ENCODE results near the gene SRCAP. TPM values are rescaled to one million over a fixed set of nuclear protein-coding genes. Genes with fewer than 3 reads are reported as not detected.

Gene SRCAP
- total and polyA plus RNA-seq, 9 donors: 7.9 to 28.3 (median 21.2) TPM

DNA sequence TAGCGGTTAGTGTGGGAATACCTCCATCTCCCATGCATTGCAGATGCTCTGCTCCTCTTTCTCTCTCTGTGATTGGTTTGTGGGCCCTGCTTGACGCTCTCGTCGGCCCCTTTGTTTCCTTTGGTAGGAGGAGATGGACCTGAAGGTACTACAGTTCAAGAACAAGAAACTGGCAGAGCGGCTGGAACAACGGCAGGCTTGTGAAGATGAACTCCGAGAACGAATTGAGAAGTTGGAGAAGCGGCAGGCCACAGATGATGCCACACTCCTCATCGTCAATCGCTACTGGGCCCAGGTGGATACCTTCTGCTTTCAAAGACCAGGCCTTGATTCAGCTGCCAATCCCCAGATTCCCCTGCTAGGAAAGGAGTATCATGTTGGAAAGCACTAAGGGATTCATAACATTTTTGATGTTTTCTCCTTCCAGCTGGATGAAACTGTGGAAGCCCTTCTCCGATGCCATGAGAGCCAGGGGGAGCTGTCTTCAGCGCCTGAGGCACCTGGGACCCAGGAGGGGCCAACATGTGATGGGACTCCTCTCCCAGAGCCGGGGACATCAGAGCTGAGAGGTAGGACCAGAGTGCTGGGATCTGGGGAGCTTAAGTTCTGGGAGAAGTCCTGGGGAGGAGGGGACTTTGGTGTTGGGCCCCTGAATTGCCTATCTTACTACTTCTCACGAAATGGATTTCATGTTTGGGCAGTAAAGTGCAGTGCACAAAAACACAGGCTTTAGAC lies 64.2 kb downstream of the SRCAP start:
- Histone ChIP-seq H3K4me1 (ENCODE audit: control insufficient read depth, insufficient read depth, low read length) (peaks cover 18% of the 10 kb centered on the region), H3K27ac (ENCODE audit: low read length) (peak overlapping the region; percentile 94), H3K27me3 (ENCODE audit: control insufficient read depth, insufficient read depth, low read length) (no peaks in the 10 kb centered on the region), H3K4me3 (ENCODE audit: low read length) (peak overlapping the region; percentile 90), H3K36me3 (ENCODE audit: control insufficient read depth, insufficient read depth, low read length) (peaks cover 53% of the 10 kb centered on the region), H3K9me3 (replicated peaks; ENCODE audit: control insufficient read depth, low read depth, low read length) (no peaks in the 10 kb centered on the region)
- no peak for DNase-seq
- WGBS (ENCODE audit: insufficient coverage): 78% methylated on average over 10 of the region's 15 CpGs

DNA sequence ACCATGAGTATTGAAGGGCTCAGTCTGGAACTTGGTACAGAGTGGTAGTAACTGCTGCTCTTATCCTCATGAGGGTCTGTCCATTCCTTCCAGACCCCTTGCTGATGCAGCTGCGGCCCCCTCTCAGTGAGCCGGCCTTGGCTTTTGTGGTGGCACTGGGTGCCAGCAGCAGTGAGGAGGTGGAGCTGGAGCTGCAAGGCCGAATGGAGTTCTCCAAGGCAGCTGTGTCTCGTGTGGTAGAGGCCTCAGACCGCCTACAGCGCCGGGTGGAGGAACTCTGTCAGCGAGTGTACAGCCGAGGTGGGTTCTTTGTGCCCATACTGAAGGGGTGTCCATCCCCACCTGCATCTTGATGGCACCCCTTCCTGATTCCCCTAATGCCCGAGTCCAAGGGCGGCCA lies 65.1 kb downstream of the SRCAP start:
- Histone ChIP-seq H3K36me3 (ENCODE audit: control insufficient read depth, insufficient read depth, low read length) (peaks cover 62% of the 10 kb centered on the region), H3K27ac (ENCODE audit: low read length) (no peak overlapping the region), H3K27me3 (ENCODE audit: control insufficient read depth, insufficient read depth, low read length) (no peaks in the 10 kb centered on the region), H3K9me3 (replicated peaks; ENCODE audit: control insufficient read depth, low read depth, low read length) (no peaks in the 10 kb centered on the region), H3K4me3 (ENCODE audit: low read length) (no peak overlapping the region), H3K4me1 (ENCODE audit: control insufficient read depth, insufficient read depth, low read length) (peaks cover 18% of the 10 kb centered on the region)
- WGBS (ENCODE audit: insufficient coverage): 84% methylated on average over 10 of the region's 11 CpGs
- DNase-seq: no peak

DNA sequence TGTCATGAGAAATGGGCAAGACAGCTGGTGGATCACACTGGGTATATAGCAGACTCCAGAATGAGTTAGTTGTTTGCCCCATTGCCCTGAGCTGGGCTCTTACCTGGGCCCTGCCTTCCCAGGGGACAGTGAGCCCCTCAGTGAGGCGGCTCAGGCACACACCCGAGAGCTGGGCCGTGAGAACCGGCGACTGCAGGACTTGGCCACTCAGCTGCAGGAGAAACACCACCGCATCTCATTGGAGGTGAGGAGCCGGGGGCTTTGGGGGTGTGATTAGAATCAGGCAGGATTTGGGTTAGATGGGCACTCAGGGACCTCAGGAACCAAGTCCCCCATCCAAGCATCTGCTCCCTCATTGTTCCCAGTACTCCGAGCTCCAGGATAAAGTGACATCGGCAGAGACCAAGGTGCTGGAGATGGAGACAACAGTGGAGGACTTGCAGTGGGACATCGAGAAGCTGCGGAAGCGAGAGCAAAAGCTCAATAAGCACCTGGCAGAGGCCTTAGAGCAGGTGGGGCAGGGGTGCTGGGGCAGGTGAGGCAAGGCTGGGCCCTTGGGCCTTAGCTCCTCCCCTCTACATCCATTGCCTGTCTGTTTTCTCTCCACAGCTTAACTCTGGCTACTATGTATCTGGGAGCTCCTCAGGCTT lies 66.0 kb downstream of the SRCAP start:
- 100% methylated on average over 1 of the region's 12 CpGs for WGBS (ENCODE audit: insufficient coverage)
- no peaks in the 10 kb centered on the region for H3K27me3 ChIP-seq (ENCODE audit: control insufficient read depth, insufficient read depth, low read length)
- no peak for DNase-seq
- peaks cover 70% of the 10 kb centered on the region for H3K36me3 ChIP-seq (ENCODE audit: control insufficient read depth, insufficient read depth, low read length)
- no peaks in the 10 kb centered on the region for H3K9me3 ChIP-seq (replicated peaks; ENCODE audit: control insufficient read depth, low read depth, low read length)
- no peak overlapping the region for H3K27ac ChIP-seq (ENCODE audit: low read length)
- no peak overlapping the region for H3K4me3 ChIP-seq (ENCODE audit: low read length)
- peaks cover 18% of the 10 kb centered on the region for H3K4me1 ChIP-seq (ENCODE audit: control insufficient read depth, insufficient read depth, low read length)

DNA sequence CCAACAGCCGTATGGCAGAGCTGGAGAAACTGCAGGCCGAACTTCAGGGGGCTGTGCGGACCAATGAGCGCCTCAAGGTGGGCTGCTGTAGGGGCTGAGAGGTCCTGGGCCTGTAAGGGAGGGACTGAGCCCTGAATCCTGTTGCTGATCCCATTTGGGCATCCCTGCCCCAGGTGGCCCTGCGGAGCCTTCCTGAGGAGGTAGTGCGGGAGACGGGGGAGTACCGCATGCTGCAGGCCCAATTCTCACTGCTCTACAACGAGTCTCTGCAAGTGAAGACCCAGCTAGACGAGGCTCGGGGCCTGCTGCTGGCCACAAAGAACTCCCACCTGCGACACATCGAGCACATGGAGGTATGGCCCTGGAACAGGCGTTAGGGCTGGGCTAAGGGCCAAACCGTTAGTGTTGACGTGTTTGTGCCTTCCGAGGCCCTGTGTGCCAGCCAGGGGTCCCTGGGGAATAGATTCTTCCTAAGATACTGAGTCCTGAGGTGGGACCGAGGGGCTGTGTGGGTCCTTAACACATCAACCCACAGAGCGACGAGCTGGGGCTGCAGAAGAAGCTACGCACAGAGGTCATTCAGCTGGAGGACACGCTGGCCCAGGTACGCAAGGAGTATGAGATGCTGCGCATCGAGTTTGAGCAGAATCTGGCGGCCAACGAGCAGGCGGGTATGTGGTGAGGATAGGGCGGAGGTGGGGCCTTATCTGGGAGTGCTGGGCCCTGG lies 67.4 kb downstream of the SRCAP start:
- peaks cover 81% of the 10 kb centered on the region for H3K36me3 ChIP-seq (ENCODE audit: control insufficient read depth, insufficient read depth, low read length)
- no peaks in the 10 kb centered on the region for H3K9me3 ChIP-seq (replicated peaks; ENCODE audit: control insufficient read depth, low read depth, low read length)
- H3K4me1 ChIP-seq (ENCODE audit: control insufficient read depth, insufficient read depth, low read length): peaks cover 11% of the 10 kb centered on the region
- no peak overlapping the region for H3K4me3 ChIP-seq (ENCODE audit: low read length)
- no peak for DNase-seq
- 91% methylated on average over 27 of the region's 29 CpGs for WGBS (ENCODE audit: insufficient coverage)
- H3K27me3 ChIP-seq (ENCODE audit: control insufficient read depth, insufficient read depth, low read length): no peaks in the 10 kb centered on the region
- no peak overlapping the region for H3K27ac ChIP-seq (ENCODE audit: low read length)

DNA sequence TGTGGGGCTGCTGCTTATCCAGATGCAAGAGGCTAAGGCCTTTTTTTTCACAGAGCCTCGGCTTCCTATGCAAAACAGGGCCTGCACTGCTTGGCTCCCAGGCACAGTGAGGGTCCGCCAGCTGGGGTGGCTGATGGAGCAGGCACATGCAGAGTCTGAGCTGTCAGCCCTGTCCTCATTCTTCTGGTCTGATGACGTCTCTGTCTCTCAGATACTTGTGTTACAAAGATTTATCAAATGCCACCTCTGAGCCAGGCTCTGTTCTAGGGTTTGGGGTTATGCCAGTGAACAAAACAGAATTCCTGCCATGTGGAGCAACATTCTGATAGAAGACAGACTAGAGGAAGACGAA lies 67.9 kb downstream of the SRCAP start:
- 94% methylated on average over 3 of the region's 4 CpGs for WGBS (ENCODE audit: insufficient coverage)
- no peak overlapping the region for H3K4me3 ChIP-seq (ENCODE audit: low read length)
- no peak overlapping the region for H3K27ac ChIP-seq (ENCODE audit: low read length)
- H3K4me1 ChIP-seq (ENCODE audit: control insufficient read depth, insufficient read depth, low read length): peaks cover 9% of the 10 kb centered on the region
- peaks cover 87% of the 10 kb centered on the region for H3K36me3 ChIP-seq (ENCODE audit: control insufficient read depth, insufficient read depth, low read length)
- DNase-seq: no peak
- no peaks in the 10 kb centered on the region for H3K27me3 ChIP-seq (ENCODE audit: control insufficient read depth, insufficient read depth, low read length)
- H3K9me3 ChIP-seq (replicated peaks; ENCODE audit: control insufficient read depth, low read depth, low read length): no peaks in the 10 kb centered on the region

DNA sequence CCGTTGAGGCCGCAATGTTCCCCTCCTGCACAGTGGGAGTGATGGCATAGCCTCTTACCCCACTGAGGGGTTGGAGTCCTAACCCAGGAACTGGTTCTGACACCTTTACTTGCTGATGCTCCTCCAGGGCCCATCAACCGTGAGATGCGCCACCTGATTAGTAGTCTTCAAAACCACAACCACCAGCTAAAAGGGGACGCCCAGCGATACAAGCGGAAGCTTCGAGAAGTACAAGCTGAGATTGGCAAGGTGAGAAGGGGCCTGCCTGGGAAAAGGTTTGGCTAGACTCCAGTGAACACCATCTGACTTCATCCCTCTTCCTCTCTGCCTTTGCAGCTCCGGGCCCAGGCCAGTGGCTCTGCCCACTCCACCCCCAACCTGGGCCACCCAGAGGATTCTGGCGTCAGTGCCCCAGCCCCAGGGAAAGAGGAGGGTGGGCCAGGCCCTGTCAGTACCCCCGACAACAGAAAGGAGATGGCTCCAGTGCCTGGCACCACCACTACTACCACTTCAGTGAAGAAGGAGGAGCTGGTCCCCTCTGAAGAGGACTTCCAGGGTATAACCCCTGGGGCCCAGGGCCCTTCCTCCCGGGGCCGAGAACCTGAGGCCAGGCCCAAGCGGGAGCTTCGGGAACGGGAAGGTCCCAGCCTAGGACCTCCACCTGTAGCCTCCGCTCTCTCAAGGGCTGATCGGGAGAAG lies 68.9 kb downstream of the SRCAP start:
- Histone ChIP-seq H3K27ac (ENCODE audit: low read length) (no peak overlapping the region), H3K4me1 (ENCODE audit: control insufficient read depth, insufficient read depth, low read length) (peaks cover 6% of the 10 kb centered on the region), H3K9me3 (replicated peaks; ENCODE audit: control insufficient read depth, low read depth, low read length) (no peaks in the 10 kb centered on the region), H3K4me3 (ENCODE audit: low read length) (no peak overlapping the region), H3K27me3 (ENCODE audit: control insufficient read depth, insufficient read depth, low read length) (no peaks in the 10 kb centered on the region), H3K36me3 (ENCODE audit: control insufficient read depth, insufficient read depth, low read length) (peaks cover 96% of the 10 kb centered on the region)
- 88% methylated on average over 10 of the region's 18 CpGs for WGBS (ENCODE audit: insufficient coverage)
- no peak for DNase-seq

DNA sequence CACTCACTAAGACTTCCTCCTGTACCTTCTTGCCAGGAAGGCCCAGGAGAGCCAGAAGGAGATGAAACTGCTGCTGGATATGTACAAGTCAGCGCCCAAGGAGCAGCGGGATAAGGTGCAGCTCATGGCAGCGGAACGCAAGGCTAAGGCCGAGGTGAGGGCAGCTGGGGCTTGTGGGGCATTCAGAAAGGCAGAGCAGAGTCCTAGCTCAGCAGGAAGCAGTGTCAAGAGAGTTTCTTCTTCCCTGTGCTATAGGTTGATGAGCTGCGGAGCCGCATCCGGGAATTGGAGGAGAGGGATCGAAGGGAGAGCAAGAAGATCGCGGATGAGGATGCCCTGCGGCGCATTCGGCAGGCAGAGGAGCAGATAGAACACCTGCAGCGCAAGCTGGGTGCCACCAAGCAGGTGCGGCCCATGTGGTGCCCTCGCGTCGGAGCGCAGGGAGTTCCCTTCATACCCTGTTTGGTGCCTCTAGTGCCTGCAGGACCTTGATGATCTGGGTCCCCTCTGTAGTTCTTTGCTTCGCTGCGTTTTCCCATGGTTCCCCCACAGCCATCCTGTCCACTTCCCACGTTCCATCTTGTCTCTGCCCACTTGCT lies 69.7 kb downstream of the SRCAP start:
- Histone ChIP-seq H3K27ac (ENCODE audit: low read length) (no peak overlapping the region), H3K9me3 (replicated peaks; ENCODE audit: control insufficient read depth, low read depth, low read length) (no peaks in the 10 kb centered on the region), H3K27me3 (ENCODE audit: control insufficient read depth, insufficient read depth, low read length) (no peaks in the 10 kb centered on the region), H3K4me3 (ENCODE audit: low read length) (no peak overlapping the region), H3K36me3 (ENCODE audit: control insufficient read depth, insufficient read depth, low read length) (peaks cover 96% of the 10 kb centered on the region), H3K4me1 (ENCODE audit: control insufficient read depth, insufficient read depth, low read length) (no peaks in the 10 kb centered on the region)
- 96% methylated on average over 23 of the region's 23 CpGs for WGBS (ENCODE audit: insufficient coverage)
- DNase-seq: no peak

DNA sequence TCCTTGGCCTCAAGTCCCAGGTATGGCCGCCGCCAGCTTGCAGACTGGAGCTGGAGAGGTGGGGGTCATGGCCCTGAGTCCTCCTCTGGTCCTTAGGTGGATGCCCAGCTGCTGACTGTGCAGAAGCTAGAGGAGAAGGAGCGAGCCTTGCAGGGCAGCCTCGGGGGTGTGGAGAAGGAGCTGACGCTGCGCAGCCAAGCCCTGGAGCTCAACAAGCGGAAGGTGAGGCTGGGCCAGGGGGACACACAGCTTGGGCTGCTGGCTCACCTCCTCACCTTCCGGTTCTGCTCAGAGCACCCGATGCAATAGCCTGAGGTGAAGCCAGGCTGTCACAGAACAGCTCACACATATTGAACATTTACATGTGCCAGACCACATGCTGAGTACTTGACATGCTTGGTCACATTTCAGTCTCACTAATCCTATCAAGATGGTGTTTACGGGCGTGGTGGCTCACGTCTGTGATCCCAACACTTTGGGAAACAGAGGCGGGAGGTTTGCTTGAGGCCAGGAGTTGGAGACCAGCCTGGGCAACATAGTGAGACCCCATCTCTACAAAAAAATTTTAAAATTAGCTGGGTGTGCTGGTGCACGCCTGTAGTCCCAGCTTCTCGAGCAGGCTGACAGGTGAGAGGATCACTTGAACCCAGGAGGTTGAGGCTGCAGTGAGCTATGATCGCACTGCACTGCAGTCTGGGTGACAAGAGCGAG lies 70.6 kb downstream of the SRCAP start:
- no peaks in the 10 kb centered on the region for H3K27me3 ChIP-seq (ENCODE audit: control insufficient read depth, insufficient read depth, low read length)
- H3K27ac ChIP-seq (ENCODE audit: low read length): no peak overlapping the region
- WGBS (ENCODE audit: insufficient coverage): 91% methylated on average over 9 of the region's 17 CpGs
- no peak for DNase-seq
- H3K36me3 ChIP-seq (ENCODE audit: control insufficient read depth, insufficient read depth, low read length): peaks cover 96% of the 10 kb centered on the region
- no peaks in the 10 kb centered on the region for H3K9me3 ChIP-seq (replicated peaks; ENCODE audit: control insufficient read depth, low read depth, low read length)
- peaks cover 3% of the 10 kb centered on the region for H3K4me1 ChIP-seq (ENCODE audit: control insufficient read depth, insufficient read depth, low read length)
- no peak overlapping the region for H3K4me3 ChIP-seq (ENCODE audit: low read length)

DNA sequence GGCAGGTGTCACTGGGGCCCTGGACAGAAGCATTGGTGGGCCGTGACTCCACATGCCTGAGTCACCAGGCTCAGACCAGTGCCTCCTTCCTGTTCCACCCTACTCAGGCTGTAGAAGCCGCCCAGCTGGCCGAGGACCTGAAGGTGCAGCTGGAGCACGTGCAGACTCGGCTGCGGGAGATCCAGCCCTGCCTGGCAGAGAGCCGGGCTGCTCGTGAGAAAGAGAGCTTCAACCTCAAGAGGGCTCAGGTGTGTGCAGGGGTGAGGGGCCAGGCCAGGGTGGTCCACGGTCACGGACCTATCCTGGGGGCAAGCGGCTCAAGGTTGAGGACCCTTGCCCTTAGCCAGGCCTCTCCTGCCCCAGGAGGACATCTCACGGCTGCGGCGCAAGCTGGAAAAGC lies 72.8 kb downstream of the SRCAP start:
- 81% methylated on average over 13 of the region's 14 CpGs for WGBS (ENCODE audit: insufficient coverage)
- no peak overlapping the region for H3K27ac ChIP-seq (ENCODE audit: low read length)
- DNase-seq: peak; percentile 6
- peaks cover 79% of the 10 kb centered on the region for H3K36me3 ChIP-seq (ENCODE audit: control insufficient read depth, insufficient read depth, low read length)
- H3K9me3 ChIP-seq (replicated peaks; ENCODE audit: control insufficient read depth, low read depth, low read length): no peaks in the 10 kb centered on the region
- peaks cover 18% of the 10 kb centered on the region for H3K4me1 ChIP-seq (ENCODE audit: control insufficient read depth, insufficient read depth, low read length)
- no peaks in the 10 kb centered on the region for H3K27me3 ChIP-seq (ENCODE audit: control insufficient read depth, insufficient read depth, low read length)
- no peak overlapping the region for H3K4me3 ChIP-seq (ENCODE audit: low read length)
